NT2/D1 (cell line): ENCODE data around the gene MYZAP.

Source experiments
- DNase-seq: peaks from one replicate; pipeline ENCODE4 v3.0.0-alpha.2; 2011; ENCODE audit warnings: low read depth, low spot score
- H3K27me3 ChIP-seq: 2 replicates; pipeline ENCODE4 v1.6.0; 2011; ENCODE audit warnings: mild to moderate bottlenecking; ENCODE audit not compliant: insufficient read length, insufficient read depth
- H3K36me3 ChIP-seq: 2 replicates; pipeline ENCODE4 v1.6.1; 2011; ENCODE audit warnings: mild to moderate bottlenecking, low read length, mixed read lengths; ENCODE audit not compliant: insufficient read depth, insufficient read length
- H3K4me1 ChIP-seq: 2 replicates; pipeline ENCODE4 v1.5.1; 2011; ENCODE audit not compliant: insufficient read depth, insufficient read length
- H3K4me3 ChIP-seq: 2 replicates; pipeline ENCODE4 v1.5.1; 2011; ENCODE audit warnings: low read depth; ENCODE audit not compliant: insufficient read length
- H3K9ac ChIP-seq: 2 replicates; pipeline ENCODE4 v1.6.0; 2011; ENCODE audit warnings: low read depth; ENCODE audit not compliant: insufficient read length
- H3K9me3 ChIP-seq: 2 replicates; pipeline ENCODE4 v1.5.1; 2011; ENCODE audit warnings: mild to moderate bottlenecking, low read length; ENCODE audit not compliant: insufficient read depth
- SUZ12 ChIP-seq: IDR thresholded peaks from 2 replicates; pipeline ENCODE4 v1.6.1; 2011; ENCODE audit not compliant: insufficient read length, insufficient read depth; ENCODE audit errors: extremely low read depth
- YY1 ChIP-seq: IDR thresholded peaks from 2 replicates; pipeline ENCODE4 v1.6.1; 2011; ENCODE audit not compliant: insufficient read length, insufficient read depth
- ZNF274 ChIP-seq: IDR thresholded peaks from 2 replicates; pipeline ENCODE4 v1.6.1; 2011; ENCODE audit warnings: mild to moderate bottlenecking, low read depth, low read length

The MYZAP gene

DNA sequence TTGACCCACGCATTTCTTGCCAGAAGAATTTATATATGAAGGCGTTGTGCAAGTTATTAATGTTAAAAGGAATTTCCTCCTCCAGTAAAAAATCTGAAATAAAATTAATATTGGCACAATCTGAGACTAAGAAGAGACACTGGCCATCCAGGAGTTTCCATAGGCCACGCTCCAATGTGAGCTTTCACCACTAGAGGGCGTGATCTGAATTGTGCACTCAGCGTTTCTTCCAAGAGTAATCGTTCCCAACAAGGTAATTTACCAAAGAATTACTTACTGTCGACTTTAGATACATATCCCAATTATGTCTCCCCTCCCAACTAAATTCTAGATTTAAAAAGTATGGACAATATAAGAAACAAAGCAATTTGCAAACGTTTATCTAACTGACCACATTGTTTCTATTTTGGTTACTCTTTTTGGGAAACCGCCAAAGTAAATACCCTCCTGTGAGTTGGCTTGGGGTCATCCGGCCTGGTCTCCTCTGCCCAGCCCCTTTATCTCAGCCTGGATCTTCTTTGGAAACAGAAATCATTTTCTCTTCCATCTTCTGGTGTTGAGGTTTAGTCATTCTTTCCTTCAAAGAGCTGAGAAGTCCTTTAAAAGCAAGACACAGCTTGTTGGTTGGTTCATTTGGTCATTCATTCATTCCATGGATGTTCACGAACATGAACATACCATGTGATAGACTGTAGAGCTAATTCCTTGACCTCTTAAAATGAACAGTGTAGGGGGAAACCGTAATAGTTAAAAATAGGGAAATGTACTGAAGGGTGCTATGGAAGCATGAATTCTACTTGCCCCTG, 141.0 kb downstream of the MYZAP start:
- TF ChIP-seq YY1, result no peak
- no peak for TF ChIP-seq SUZ12
- no peak for TF ChIP-seq ZNF274
- DNase-seq, result no peak
- Histone ChIP-seq H3K36me3 (no peaks in the 10 kb centered on the region), H3K27me3 (no peaks in the 10 kb centered on the region), H3K9me3 (peaks cover 9% of the 10 kb centered on the region; the same call in 1 of the 2 replicates), H3K4me3 (no peak overlapping the region), H3K9ac (no peak overlapping the region), H3K4me1 (peaks cover 4% of the 10 kb centered on the region)

GRCh38 chr15:57734860-57735259, 143.2 kb downstream of the MYZAP start:
- no peak overlapping the region for H3K9ac ChIP-seq
- H3K27me3 ChIP-seq, result no peaks in the 10 kb centered on the region
- TF ChIP-seq YY1 (no peak), SUZ12 (no peak), ZNF274 (no peak)
- peaks cover 9% of the 10 kb centered on the region; the same call in 1 of the 2 replicates for H3K9me3 ChIP-seq
- no peak for DNase-seq
- no peaks in the 10 kb centered on the region for H3K36me3 ChIP-seq
- H3K4me3 ChIP-seq, result no peak overlapping the region
- H3K4me1 ChIP-seq, result peaks cover 4% of the 10 kb centered on the region
